ENCODE data around the gene FRMD5. TPM values are rescaled to one million over a fixed set of nuclear protein-coding genes. Genes with fewer than 3 reads are reported as not detected.

FRMD5 gene
- total and polyA plus RNA-seq, 2 experiments from 2014 or later, result 0.51 to 3.8 TPM

DNA sequence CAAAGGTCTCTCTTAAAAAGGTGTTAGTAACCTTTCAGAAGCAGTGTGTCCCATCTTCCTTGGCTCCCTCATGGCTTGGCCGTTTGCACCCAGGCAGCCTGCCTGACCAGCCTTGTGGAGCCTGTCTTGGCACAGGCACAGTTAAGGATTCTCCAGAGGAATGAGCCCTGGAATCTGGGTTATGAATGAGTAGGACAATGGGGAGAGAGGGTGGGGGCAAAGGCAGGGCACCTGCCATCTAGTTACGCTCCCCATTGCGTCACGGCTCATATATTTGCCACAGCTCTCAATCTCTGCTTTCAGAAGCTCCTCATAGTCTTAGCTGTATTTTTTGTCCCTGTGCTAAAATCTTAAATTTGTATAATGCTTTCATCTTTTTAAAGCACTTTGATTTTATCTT, 317.7 kb downstream of the FRMD5 start:
- Histone ChIP-seq H3K27me3 (no peaks in the 10 kb centered on the region), H3K9me3 (ENCODE audit: low read depth) (no peaks in the 10 kb centered on the region), H3K4me1 (ENCODE audit: insufficient read depth) (peaks cover 10% of the 10 kb centered on the region), H3K4me2 (no peak overlapping the region), H3K27ac (no peak overlapping the region), H3K79me2 (no peaks in the 10 kb centered on the region), H3K4me3 (no peak overlapping the region), H3K36me3 (replicated peaks; ENCODE audit: insufficient read depth, low read depth) (no peaks in the 10 kb centered on the region), H4K20me1 (ENCODE audit: insufficient read depth, poor library complexity, severe bottlenecking) (no peaks in the 10 kb centered on the region), H3K9me2 (replicated peaks; ENCODE audit: insufficient read depth) (no peaks in the 10 kb centered on the region), H2AFZ (no peak overlapping the region)
- no peak for DNase-seq (ENCODE audit: low spot score)
- TF ChIP-seq, protein P1, sequence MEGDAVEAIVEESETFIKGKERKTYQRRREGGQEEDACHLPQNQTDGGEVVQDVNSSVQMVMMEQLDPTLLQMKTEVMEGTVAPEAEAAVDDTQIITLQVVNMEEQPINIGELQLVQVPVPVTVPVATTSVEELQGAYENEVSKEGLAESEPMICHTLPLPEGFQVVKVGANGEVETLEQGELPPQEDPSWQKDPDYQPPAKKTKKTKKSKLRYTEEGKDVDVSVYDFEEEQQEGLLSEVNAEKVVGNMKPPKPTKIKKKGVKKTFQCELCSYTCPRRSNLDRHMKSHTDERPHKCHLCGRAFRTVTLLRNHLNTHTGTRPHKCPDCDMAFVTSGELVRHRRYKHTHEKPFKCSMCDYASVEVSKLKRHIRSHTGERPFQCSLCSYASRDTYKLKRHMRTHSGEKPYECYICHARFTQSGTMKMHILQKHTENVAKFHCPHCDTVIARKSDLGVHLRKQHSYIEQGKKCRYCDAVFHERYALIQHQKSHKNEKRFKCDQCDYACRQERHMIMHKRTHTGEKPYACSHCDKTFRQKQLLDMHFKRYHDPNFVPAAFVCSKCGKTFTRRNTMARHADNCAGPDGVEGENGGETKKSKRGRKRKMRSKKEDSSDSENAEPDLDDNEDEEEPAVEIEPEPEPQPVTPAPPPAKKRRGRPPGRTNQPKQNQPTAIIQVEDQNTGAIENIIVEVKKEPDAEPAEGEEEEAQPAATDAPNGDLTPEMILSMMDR (IDR thresholded peaks at IDR 0.05; ENCODE audit: poor library complexity), result no peak
- TF ChIP-seq EZH2phosphoT487 (IDR thresholded peaks at IDR 0.05; ENCODE audit: low read depth, severe bottlenecking, unreplicated experiment), result no peak
- TF ChIP-seq EZH2 (IDR thresholded peaks at IDR 0.05; ENCODE audit: borderline replicate concordance), result no peak
- 54% methylated on average over 4 of the region's 4 CpGs for whole genome bisulfite sequencing (ENCODE audit: low lambda C conversion rate, missing lambda C conversion rate)

DNA sequence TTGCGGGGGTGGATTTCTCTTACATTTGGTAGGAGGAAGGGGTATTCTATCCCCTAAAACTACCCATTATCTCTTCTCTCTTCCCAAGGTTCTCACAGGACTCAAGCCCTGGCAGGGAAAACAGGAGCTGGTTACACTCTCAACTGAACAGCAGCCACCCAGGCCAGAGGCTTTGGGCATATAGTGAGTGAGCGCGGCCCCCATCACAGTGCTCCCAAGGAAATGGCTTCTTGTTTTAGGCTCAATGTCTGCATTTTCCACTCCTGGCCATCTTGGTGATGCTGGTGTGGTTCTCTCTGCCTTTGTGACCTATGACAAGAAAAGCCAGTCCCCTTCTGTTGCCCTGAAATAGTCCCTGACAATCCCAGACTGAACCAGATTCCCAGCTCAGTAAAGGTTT, 318.2 kb downstream of the FRMD5 start:
- no peaks in the 10 kb centered on the region for H3K9me2 ChIP-seq (replicated peaks; ENCODE audit: insufficient read depth)
- H2AFZ ChIP-seq, result no peak overlapping the region
- H3K9me3 ChIP-seq (ENCODE audit: low read depth), result no peaks in the 10 kb centered on the region
- H3K79me2 ChIP-seq, result no peaks in the 10 kb centered on the region
- DNase-seq (ENCODE audit: low spot score), result no peak
- no peaks in the 10 kb centered on the region for H4K20me1 ChIP-seq (ENCODE audit: insufficient read depth, poor library complexity, severe bottlenecking)
- TF ChIP-seq EZH2 (IDR thresholded peaks at IDR 0.05; ENCODE audit: borderline replicate concordance) (no peak), EZH2phosphoT487 (IDR thresholded peaks at IDR 0.05; ENCODE audit: low read depth, severe bottlenecking, unreplicated experiment) (no peak)
- TF ChIP-seq, protein P1 (IDR thresholded peaks at IDR 0.05; ENCODE audit: poor library complexity), result no peak
- H3K4me3 ChIP-seq, result no peak overlapping the region
- no peak overlapping the region for H3K4me2 ChIP-seq
- WGBS (ENCODE audit: low lambda C conversion rate, missing lambda C conversion rate), result 100% methylated on average over 3 of the region's 3 CpGs
- H3K27ac ChIP-seq, result no peak overlapping the region
- H3K27me3 ChIP-seq, result no peaks in the 10 kb centered on the region
- peaks cover 10% of the 10 kb centered on the region for H3K4me1 ChIP-seq (ENCODE audit: insufficient read depth)
- no peaks in the 10 kb centered on the region for H3K36me3 ChIP-seq (replicated peaks; ENCODE audit: insufficient read depth, low read depth)

DNA sequence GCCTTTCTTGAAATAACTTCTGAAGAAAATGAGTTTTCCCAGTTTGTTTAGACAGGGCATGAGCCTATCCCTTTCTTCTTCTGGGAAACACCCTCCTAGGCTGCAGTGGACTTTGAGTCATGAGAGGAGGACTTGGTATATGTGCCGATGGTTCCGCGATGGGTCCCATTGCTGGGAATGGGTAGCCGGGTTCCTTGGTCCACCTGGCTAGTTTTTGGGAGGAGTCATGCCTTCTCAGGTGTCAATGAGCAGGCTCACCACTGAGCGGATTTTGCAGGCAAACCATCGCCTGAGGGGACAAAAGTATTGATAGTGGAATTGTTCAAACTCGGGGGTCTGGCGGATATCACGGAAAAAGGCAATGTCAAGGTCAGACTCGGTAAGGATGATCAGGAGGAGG, 321.4 kb downstream of the FRMD5 start:
- TF ChIP-seq EZH2phosphoT487 (IDR thresholded peaks at IDR 0.05; ENCODE audit: low read depth, severe bottlenecking, unreplicated experiment) (no peak), EZH2 (IDR thresholded peaks at IDR 0.05; ENCODE audit: borderline replicate concordance) (no peak)
- TF ChIP-seq, protein P1 (IDR thresholded peaks at IDR 0.05; ENCODE audit: poor library complexity), result no peak
- Histone ChIP-seq H3K4me3 (no peak overlapping the region), H3K36me3 (replicated peaks; ENCODE audit: insufficient read depth, low read depth) (no peaks in the 10 kb centered on the region), H3K27ac (no peak overlapping the region), H4K20me1 (ENCODE audit: insufficient read depth, poor library complexity, severe bottlenecking) (no peaks in the 10 kb centered on the region), H3K9me3 (ENCODE audit: low read depth) (no peaks in the 10 kb centered on the region), H3K4me2 (no peak overlapping the region), H3K27me3 (no peaks in the 10 kb centered on the region), H3K4me1 (ENCODE audit: insufficient read depth) (no peaks in the 10 kb centered on the region), H2AFZ (no peak overlapping the region), H3K9me2 (replicated peaks; ENCODE audit: insufficient read depth) (no peaks in the 10 kb centered on the region), H3K79me2 (no peaks in the 10 kb centered on the region)
- DNase-seq (ENCODE audit: low spot score), result no peak
- WGBS (ENCODE audit: low lambda C conversion rate, missing lambda C conversion rate), result 95% methylated on average over 10 of the region's 10 CpGs
